ENCODE results near the gene KSR1.
"Not testable (repeated sequence)": the region's sequence is repeated elsewhere in the genome, so short reads cannot be mapped to it uniquely, and the experiment has no call there.

KSR1 gene

DNA sequence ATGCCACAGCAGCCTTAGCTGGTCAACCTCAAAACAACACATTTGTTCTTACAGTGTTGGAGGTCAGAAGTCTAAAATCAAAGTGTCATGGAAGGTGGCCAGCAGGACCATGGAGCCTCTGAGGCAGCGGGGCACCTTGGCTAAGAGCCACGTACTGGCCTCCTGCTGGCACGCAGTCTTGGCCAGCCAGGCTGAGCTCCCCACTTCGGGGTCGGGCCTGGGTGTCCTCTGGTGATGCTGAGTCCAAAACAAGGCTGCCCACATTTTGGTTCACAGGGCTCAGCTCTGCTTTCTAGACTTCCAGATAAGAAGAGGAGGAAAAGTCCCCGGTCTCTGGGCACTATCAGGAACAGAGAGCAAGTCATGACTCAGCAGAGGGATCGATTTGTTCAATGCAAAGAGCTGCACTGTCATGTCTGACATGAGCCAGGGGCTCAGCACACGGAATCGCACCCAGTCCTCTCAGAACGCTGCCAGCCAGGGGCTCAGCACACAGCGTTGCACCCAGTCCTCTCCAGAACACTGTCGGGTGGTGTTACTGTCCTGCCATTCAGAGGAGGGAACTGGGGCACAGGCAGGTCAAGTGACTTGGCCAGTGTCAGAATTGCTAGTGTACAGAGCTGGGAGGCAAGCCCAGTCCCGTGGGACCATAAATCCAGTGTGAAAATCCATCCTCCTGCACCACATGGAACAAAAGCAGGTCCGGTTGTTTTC, 177.2 kb downstream of the KSR1 start:
- no peak for DNase-seq (ENCODE audit: low spot score)

DNA sequence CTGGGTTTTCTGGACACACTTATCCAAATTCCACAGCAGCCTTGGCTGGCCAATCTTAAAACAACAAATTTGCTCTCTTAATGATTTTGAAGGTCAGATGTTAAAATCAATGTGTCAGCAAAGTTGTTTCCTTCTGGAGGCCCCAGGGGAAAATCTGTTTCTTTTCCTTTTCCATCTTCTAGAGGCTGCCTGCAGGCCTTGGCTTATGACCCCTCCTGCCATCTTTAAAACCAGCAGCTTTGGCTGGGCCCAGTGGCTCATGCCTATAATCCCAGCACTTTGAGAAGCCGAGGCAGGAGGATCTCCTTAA, 177.7 kb downstream of the KSR1 start:
- DNase-seq (ENCODE audit: low spot score): no peak

DNA sequence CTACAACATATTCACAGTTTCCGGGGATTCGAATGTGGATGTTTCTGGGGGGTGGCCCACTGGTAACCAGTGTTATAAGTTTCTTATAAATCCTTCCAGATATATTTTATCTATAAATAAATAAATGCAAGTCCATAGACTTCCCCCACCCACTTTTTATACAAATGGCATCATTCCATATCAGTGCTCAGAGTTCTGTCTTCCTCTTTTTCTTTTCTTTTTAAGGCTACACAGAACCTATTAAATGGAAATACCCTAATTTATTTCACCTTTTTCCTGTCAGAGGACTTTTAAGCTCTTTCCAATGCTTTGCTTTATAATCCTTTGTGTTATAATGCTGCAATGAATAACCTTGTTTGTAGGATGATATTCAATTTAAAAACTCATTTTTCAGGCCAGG, 178.5 kb downstream of the KSR1 start:
- no peak for DNase-seq (ENCODE audit: low spot score)

DNA sequence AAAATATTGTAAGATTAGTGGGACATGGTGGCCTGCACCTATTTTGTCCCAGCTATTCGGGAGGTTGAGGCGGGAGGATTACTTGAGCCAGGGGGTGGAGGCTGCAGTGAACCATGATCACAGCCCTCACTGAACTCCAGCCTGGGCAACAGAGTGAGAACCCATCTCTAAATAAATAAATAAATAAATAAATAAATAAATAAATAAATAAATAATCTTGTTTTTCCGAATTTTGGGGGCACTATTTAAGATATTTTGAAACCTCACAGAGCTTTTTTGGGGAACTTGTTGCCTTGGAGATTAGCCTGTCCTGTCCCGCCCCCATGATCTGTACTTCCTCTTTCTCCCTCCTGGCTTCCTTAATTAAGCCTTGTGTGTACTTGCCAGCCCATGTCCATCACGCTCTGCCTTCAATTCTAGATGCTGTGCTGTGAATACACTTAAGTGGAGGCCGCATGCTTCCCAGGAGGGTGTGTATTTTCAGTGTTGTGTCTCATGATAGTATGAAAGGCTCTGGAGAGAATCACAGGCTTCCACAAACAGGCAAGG, 179.1 kb downstream of the KSR1 start:
- no peak for DNase-seq (ENCODE audit: low spot score)

DNA sequence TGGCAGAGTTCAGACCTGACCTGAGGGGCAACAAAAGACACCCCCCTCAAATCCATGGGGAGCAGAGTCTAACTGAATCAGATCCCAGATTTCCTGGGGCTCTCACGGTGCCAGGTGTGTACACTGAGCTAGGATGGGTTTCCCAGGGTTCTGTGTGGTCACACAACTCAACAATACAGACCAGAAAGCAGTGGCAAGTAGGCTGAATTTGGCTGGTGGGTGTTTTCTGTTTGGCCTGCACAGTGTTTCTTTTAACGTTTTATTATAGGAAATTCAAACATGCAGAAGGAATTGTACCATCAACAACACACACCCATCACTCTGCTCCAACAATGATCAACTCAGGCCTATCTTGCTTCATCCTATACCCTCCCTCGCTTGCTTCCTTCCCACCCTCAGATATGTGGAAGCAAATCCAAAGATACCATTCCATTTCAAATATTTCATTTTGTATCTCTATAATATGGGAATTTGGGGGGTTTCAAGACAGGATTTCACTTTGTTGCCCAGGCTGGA, 179.8 kb downstream of the KSR1 start:
- DNase-seq (ENCODE audit: low spot score): not testable (repeated sequence)

DNA sequence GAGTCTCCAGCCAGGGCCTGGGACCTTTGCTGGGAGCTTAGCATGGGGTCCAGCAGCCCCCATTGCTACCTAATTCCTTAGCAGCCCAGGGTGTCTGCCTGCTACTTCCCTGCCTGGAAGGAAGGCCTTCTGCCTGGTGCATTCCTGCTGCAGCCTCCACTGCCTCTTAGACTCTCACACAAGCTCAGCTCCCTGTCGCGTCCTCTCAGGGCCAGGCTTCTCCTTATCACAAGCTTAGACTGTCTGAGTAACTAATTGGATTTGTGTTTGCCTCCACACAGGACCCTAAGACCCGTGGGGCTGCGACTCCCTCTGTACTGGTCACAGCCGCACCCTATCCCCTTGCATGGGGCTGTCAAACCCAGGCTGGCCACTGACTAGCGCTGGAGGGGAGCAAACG, 181.6 kb downstream of the KSR1 start:
- not testable (repeated sequence) for DNase-seq (ENCODE audit: low spot score)

DNA sequence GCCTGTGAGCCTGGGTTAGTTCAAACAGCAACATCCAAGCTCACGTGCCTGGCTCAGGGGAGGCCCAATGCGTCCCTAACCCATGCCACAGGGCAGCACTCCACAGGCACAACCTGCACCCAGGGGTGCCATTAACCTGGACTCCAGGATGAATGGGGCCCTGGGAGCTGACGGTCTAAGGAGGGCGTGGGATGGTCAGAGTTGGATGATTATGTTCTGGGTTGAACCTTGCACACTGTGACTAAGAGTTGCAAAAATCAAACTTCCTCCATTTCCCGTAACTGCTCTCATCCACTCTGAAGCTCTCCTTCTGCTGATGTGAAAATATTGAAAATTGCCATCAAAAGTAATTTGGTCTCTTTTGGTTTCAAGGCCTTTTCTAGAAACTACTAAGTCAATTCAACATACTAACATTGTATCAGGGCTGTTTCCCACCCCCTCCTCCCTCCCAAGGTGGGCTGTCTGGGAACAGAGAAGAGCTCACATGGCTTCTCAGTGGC, 182.2 kb downstream of the KSR1 start:
- not testable (repeated sequence) for DNase-seq (ENCODE audit: low spot score)

DNA sequence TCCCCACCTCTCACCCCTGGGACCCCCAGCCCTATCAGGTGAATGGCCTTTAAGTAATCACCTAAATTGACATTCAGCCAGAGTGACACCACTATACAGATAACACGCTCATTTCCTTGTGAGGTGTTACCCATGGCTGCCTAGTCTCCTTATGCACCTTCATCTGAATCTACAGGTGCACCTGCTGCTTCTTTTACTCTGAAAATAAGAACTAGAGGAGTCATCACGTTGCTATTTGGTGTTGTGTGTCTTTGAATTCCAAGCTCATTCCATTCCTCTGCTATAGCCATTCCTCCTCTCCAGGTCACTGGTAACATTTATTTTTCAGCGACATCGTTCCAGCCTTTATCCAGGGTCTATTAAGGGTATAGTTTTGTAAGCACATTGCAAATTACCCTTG, 184.5 kb downstream of the KSR1 start:
- DNase-seq (ENCODE audit: low spot score): no peak

DNA sequence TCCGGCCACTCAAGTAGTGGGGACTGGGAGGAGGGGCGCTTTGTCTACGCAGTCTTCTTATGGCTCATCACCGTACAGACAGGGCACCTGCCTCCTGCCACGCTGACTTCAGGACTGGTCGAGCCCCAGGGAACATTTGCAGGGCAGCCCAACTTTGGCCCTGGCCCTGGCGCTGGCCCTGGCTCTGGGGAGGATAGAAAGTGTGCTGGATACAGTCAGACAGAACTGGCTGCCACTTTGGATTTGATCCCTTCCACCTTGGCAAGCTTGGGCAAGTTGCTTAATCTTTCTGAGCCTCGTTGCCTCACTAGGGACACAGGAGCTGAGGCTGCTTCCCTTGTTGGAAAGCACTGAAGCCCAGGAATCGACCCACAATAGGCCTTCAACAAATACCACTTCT, 188.3 kb downstream of the KSR1 start:
- DNase-seq (ENCODE audit: low spot score): no peak

DNA sequence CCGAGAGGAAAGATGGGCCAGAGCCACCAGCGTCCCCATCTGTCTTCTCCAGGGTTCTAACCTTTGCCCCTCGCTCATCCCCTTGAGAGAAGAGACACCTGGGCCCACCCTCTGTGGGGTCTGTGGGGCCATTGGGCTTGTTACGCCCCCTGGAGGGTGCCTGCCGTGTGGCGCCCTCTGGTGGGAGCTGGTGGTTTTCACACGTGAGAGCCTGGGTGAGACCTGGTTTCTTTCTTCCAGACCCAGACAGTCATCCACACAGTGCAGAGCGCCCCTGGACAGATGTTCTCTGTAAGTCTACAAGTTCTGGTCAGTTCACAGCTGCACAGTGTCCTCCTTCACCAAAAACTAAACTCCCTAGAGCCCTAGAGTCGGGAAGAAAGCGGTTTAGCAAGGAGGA, 189.4 kb downstream of the KSR1 start:
- not testable (repeated sequence) for DNase-seq (ENCODE audit: low spot score)

DNA sequence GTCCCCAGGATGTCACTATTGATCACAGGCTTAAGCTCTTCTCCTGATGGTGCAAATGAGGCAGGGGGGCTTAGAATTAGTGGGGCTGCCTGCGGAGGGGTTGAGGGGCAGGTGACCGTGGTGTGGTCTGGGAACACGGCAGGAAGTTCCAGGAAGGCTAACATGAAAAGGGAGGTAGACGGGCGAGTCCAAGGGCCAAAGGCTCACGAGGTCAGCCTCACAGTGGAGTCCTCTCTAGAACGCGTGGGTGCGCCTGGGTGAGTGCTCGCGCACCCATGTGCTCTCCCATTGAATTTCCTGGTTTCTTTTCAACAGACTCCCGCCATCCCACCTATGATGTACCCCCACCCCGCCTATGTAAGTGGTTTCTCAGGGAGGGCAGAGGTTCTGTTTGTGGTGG, 190.0 kb downstream of the KSR1 start:
- no peak for DNase-seq (ENCODE audit: low spot score)

DNA sequence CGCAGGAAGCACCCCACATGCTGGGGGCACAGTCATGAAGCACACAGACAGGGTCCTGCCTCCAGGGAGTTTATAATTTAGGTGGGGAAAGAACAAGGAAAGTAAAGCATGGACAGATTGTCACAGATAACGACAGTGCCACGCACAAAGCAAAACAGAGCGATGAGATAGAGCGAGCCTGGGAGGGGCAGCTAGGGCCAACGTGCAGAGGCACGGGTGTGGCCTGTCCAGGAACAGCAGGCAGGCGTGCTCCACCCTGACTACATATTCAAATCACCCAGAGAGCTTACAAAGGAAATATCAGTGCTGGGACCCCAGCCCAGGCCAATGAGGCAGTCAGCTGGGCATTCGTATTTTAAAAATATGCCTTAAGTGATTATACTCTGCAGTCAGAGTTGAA, 191.5 kb downstream of the KSR1 start:
- DNase-seq (ENCODE audit: low spot score): no peak

DNA sequence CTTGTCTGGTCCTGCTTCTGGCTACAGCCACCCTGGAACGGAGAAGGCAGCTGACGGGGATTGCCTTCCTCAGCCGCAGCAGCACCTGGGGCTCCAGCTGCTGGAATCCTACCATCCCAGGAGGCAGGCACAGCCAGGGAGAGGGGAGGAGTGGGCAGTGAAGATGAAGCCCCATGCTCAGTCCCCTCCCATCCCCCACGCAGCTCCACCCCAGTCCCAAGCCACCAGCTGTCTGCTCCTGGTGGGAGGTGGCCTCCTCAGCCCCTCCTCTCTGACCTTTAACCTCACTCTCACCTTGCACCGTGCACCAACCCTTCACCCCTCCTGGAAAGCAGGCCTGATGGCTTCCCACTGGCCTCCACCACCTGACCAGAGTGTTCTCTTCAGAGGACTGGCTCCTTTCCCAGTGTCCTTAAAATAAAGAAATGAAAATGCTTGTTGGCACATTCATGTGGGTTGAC, 192.9 kb downstream of the KSR1 start:
- not testable (repeated sequence) for DNase-seq (ENCODE audit: low spot score)

DNA sequence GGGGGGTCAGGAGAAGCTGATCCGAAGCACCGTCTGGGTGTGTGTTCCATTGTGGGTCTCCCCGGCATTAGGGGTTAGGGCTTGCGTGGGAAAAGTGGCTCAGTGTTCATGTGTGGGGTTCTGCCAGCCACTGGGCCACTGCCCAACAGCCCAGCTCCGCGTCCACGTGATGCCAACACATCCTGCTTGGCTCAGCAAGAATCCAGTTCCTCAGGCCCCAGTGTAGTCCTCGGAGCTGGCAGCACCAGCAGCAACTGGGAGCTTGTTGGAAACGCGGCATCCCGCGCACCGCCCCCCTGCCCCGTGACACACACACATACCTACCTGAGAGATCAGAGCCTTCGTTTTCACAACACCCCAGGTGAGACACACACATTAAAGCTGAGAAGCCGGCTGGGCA, 193.7 kb downstream of the KSR1 start:
- no peak for DNase-seq (ENCODE audit: low spot score)

DNA sequence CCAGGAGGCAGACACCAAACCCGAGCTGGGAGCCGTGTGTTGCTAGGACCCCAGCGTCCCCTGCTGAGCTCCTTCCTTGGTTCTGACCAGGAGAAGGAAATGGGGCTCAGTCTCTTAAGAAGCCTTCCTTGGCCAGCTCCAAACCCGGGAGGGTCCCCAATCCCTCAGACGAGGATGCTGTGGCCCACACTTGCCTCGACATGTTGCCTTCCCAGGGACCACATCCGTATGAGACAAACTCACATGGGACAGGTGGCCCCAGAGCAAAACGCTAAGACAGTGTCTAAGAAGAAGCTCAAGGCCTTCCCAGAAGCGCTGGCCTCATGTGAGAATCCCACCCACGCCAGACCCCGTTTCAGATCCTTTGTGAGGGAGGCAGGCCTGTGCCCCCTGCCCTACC, 194.6 kb downstream of the KSR1 start:
- DNase-seq (ENCODE audit: low spot score): no peak

DNA sequence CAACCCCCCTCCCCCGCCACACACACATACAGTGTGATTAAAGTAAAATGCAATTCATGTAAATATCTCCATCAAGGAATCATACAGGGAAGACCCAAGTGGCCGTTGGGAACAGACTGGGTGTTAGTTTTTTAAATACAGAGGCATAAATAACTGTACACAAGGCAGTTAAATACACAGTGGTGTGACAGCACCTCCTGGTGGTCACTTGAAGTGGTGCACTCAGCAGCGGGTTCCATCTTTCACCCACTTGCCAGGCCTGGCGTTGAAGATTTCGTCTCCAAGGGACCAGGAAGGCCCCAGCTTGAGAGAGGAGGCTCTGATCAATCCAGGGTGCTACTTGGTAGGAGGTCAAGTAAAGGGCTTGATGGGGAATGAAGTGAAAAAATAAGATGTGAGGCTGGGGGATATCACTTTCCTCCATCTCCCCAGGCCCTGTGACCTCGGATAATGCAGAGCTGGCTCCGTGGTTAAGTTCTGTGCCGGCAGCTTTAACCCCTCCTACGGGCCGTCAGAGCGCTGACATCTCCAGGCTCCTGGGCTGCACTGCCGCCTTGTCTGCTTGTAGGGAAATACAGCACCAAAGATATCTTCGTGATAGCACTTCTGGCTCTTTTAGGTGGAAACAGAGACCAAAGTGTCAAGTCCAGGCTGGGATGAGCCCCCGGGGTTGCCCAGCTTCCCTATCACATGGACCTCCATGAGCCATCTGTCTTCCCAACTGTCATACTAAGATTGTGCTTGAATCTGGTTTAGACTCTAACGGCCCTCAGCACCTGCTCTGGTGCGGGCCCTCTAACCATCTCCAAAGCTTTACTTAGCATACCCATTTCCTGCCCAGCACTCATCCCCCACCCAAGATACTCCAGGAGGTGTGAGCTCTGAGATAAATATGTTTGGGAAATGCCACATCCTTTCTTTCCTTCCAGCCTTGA, 195.4 kb downstream of the KSR1 start:
- peak; percentile 37 for DNase-seq (ENCODE audit: low spot score)

DNA sequence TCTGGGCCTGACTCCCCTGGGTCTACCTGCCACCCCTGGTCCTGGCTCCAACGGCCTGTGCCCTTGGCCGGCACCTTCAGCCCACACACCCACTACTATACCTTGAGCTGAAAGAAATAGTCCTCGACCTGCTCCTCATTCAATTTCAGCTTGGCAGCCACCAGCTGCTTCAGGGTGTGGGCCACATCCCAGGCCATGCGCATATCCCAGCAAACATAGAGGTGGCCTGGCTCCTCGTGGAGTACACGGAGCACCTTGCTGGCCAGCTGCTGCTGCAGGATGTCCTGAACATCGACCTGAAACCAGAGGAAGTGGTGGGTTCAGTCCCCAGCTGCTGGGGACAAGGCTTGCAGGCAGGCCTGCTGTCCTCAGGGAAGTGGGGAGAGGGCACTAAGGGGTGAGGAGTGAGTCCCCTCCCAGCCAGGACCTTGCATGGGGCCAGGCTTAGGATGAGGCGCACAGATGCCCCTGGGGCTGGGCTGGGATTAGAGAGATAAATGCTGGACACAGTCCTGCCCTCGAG, 197.3 kb downstream of the KSR1 start:
- DNase-seq (ENCODE audit: low spot score): not testable (repeated sequence)

DNA sequence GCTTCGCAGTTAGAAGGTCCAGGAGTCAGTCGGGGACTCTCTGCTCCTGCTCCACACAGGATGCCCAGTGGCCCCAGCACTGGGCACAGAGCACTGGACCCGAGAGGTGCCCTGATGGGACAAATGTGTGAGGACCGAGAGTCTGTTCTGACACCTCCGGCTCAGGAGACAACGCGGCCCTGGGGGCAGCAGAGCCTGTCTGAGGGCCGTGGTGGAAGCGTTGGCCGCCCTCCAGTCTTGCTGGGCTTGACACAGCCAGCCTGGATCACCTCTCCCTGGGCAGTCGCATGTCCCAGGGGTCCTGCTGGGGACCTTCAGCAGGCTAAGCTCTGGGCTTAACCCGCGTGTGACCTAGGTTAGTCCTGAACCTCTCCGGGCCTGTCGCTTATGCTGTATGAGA, 197.9 kb downstream of the KSR1 start:
- DNase-seq (ENCODE audit: low spot score): no peak

DNA sequence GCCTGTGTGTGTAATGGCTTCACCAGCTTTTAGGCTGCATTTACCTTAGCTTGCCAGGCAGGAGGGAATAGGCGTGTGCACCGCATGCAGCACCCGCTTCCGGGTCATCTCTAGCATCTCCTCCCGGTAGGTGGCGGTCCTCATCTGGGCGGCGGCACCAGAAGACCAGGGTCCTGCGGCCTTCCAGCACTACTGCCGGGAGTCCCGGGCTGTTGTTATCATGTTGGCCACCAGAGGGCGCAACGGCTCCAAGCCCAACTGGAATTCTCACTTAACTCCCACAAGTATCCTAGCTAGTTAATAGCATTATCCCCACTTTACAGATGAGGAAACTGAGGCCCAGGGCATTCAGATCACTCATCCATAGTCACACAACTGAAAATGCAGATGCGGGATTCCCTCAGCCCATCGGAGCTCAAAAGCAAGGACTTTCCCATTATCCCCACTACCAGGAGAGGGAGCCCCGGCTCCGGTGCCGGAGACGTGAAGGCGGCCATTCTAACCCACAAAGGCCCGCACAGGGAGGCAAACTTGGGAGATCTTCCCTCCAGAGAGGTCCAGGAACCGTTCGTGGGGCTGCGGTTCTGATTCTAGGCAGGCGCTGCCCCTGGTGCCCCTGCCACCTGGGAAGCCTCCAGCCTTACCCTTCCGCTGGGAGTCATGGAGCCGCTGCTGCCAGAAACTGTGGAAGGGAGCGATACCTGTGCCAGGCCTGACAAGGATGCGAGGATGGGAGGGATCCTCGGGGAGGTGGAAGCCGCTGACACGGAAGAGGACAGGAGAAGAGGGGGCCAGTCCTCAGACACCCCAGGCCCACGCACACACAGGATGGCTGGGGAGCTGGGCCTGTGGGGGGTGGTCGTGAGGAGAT, 198.6 kb downstream of the KSR1 start:
- peak; percentile 82 for DNase-seq (ENCODE audit: low spot score)

DNA sequence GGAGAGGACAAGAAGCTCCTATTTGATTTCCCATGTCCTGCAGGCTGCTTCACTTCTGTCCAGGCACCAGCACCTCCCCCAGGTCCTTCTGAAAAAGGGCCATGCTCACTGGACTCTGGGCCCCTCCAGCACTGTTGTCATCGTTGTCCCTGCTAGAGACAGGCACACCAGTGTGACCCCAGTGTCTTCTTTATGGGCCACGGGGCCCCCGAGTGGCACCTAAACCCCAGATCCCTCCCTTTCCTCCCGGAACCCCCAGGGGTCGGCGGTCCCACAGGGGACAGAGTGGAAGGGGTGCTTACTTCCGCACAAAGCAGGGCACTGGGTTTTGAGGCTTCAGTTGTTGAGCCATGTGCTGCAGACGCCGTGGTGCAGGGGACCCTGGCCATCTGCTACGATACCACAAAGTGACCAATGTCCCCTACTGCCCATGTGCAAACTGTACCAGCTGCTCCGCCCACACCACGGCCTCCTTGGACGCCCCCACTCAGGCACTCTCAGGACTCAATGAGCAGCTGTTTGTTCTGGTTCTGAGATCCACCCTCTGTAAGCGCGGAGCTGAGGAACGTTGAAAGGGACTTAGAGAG, 199.4 kb downstream of the KSR1 start:
- not testable (repeated sequence) for DNase-seq (ENCODE audit: low spot score)

DNA sequence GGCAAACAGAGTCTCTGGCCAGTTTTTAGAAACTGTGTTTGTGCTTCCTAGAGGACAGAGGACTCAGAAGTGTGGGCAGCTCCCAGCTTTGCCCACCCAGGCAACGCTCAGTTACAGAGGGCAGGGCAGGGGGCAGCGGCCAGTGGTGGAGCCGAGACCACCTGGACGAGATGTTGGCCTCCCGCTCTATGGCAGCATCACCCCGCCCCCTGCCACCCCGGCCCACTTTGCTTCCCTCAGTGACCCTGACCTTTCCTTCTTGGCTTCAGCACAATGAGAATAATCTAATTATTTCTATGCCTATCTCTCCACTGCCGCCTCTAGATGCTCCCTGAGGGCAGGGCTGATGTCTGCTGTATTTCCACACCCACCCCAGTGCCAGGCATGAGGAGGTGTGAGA, 200.4 kb downstream of the KSR1 start:
- DNase-seq (ENCODE audit: low spot score): not testable (repeated sequence)
